RWPE2 (cell line): ENCODE results near the gene SFN.
"Not testable (repeated sequence)": the region's sequence is repeated elsewhere in the genome, so short reads cannot be mapped to it uniquely, and the experiment has no call there.

ENCODE experiments used
- ATAC-seq: fragments of 200-7000 bp; cut with Tn5 transposase; 3 replicates; pipeline ENCODE4 v1.9.1; 2021; ENCODE audit warnings: low read depth
- DNase-seq: peaks from one replicate; pipeline ENCODE4 v3.0.0-alpha.2; 2020; ENCODE audit warnings: low spot score
- H3K27ac ChIP-seq: fragments of 450-650 bp; 2 replicates; pipeline ENCODE4 v1.5.1; 2017; ENCODE audit warnings: mild to moderate bottlenecking; ENCODE audit not compliant: poor library complexity, severe bottlenecking
- H3K27me3 ChIP-seq: fragments of 250-450 bp; sonication (Bioruptor Pico); 2 replicates; pipeline ENCODE4 v1.5.1; 2021; ENCODE audit warnings: mild to moderate bottlenecking, moderate library complexity; ENCODE audit not compliant: insufficient read depth, poor library complexity, severe bottlenecking
- H3K36me3 ChIP-seq: fragments of 250-450 bp; sonication (Bioruptor Pico); 2 replicates; pipeline ENCODE4 v1.5.1; 2020; ENCODE audit warnings: low read depth, mild to moderate bottlenecking, moderate library complexity
- H3K4me1 ChIP-seq: fragments of 250-450 bp; sonication (Bioruptor Pico); 2 replicates; pipeline ENCODE4 v1.5.1; 2021; ENCODE audit warnings: mild to moderate bottlenecking, moderate library complexity; ENCODE audit not compliant: insufficient read depth, poor library complexity, severe bottlenecking
- H3K4me3 ChIP-seq: fragments of 250-450 bp; sonication (Bioruptor Pico); 2 replicates; pipeline ENCODE4 v1.5.1; 2021; ENCODE audit warnings: mild to moderate bottlenecking, moderate library complexity; ENCODE audit not compliant: severe bottlenecking
- H3K9me3 ChIP-seq: fragments of 250-450 bp; sonication (Bioruptor Pico); 2 replicates; pipeline ENCODE4 v1.5.1; 2021; ENCODE audit warnings: mild to moderate bottlenecking, moderate library complexity; ENCODE audit not compliant: severe bottlenecking
- TF ChIP-seq, protein P1 (sequence below): fragments of 450-650 bp; IDR thresholded peaks from one replicate; pipeline ENCODE4 v1.5.1; 2017; ENCODE audit warnings: mild to moderate bottlenecking, moderate library complexity; ENCODE audit not compliant: poor library complexity, severe bottlenecking

Gene SFN

DNA sequence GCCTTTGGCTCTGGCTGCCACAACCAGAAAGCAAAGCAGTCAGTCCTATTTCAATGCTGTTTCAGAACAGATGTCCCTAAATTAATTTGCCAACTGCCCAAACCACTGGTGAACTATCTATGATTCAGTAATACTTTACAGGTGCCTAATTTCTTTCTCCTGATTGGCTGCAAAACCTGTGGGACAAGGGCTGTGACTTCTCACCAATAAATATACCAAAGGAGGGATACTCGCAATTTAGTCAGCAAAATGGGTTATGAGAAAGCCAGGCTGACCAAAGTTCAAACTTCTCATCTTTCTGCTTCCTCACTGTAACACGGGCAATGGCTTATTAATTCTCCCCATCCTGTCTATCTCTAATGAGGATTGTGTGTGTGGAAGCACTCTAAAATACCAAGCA, 14.4 kb downstream of the SFN start:
- ATAC-seq (no peak), DNase-seq (no peak)
- Histone ChIP-seq H3K4me3 (no peak overlapping the region), H3K4me1 (peaks cover 13% of the 10 kb centered on the region), H3K36me3 (peaks cover 52% of the 10 kb centered on the region), H3K27me3 (no peaks in the 10 kb centered on the region), H3K9me3 (no peaks in the 10 kb centered on the region), H3K27ac (peak overlapping the region; percentile 30)
- TF ChIP-seq, protein P1, sequence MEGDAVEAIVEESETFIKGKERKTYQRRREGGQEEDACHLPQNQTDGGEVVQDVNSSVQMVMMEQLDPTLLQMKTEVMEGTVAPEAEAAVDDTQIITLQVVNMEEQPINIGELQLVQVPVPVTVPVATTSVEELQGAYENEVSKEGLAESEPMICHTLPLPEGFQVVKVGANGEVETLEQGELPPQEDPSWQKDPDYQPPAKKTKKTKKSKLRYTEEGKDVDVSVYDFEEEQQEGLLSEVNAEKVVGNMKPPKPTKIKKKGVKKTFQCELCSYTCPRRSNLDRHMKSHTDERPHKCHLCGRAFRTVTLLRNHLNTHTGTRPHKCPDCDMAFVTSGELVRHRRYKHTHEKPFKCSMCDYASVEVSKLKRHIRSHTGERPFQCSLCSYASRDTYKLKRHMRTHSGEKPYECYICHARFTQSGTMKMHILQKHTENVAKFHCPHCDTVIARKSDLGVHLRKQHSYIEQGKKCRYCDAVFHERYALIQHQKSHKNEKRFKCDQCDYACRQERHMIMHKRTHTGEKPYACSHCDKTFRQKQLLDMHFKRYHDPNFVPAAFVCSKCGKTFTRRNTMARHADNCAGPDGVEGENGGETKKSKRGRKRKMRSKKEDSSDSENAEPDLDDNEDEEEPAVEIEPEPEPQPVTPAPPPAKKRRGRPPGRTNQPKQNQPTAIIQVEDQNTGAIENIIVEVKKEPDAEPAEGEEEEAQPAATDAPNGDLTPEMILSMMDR = no peak

DNA sequence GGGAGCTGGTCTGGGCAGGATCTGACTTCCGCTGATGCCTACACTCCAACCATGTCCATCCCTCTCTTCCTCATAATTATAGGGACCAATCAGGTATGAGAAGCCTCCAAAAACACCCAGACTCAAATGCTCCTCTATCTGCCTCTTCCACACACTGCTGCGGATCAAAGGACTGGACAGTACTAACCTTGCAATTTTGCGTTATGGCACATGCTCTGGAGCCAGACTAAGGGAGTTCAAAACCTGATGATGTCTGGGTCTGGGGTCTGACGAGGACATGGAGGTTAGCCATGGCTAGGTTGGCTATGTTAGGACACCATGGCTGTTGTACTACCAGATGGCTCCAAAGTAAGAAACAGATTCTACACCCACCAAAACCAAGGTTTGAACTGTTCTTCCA, 16.8 kb downstream of the SFN start:
- ATAC-seq = no peak
- peaks cover 8% of the 10 kb centered on the region for H3K4me1 ChIP-seq
- DNase-seq = no peak
- H3K36me3 ChIP-seq = peaks cover 73% of the 10 kb centered on the region
- H3K4me3 ChIP-seq = no peak overlapping the region
- no peaks in the 10 kb centered on the region for H3K27me3 ChIP-seq
- H3K9me3 ChIP-seq = no peaks in the 10 kb centered on the region
- H3K27ac ChIP-seq = no peak overlapping the region
- TF ChIP-seq, protein P1 = no peak

DNA sequence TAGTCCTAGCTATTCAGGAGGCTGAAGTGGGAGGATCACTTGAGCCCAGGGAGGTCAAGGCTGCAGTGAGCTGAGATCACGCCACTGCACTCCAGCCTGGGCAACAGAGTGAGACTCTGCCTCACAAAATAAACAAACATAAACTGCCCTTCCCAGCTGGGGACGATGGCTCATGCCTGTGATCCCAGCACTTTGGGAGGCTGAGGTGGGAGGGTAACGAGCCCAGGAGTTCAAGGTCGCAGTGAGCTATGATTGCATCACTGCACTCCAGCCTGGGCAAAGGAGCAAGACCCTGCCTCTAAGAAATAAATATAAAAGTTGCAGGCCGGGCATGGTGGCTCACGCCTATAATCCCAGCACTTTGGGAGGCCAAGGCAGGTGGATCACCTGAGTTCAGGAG, 18.7 kb downstream of the SFN start:
- H3K9me3 ChIP-seq, DNase-seq, H3K4me1 ChIP-seq, H3K27me3 ChIP-seq, H3K27ac ChIP-seq, H3K4me3 ChIP-seq, ATAC-seq: not testable (repeated sequence)
- peaks cover 83% of the 10 kb centered on the region for H3K36me3 ChIP-seq

DNA sequence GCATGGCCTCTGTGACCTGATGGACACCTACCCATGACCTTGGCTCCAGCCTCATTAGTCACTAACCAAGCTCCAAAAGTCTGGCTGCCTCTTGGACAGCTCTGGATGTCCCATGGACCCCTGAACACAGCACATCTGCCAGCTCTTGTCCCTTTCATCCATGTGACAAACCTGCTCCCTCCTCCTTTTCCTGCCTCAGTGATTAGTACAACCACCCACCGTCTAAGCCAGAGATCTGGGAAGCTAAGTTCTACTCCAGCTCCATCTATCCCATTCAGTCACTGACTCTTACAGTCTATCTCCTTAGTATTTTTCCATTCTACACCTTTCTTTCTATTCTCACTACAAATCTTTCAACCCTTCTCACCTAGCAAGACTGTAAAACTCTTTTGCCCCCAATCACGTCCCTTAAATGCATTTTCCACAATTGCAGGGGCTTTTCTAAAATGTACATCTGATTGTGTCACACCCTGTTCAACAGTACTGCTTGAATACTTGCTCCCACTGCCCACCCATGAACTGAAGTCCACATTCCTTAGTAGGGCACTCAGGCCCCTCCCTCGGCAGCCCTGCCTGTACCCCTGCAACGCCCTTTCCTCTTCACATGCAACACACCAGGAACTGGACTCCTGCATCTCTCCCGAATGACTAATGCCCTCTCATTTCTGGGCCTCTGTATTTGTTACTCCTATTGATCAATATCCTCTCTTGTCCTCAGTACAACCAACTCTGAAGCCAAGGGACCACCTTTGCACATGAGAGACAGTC, 19.9 kb downstream of the SFN start:
- TF ChIP-seq, protein P1 = no peak
- ATAC-seq (no peak), DNase-seq (no peak)
- Histone ChIP-seq H3K4me3 (no peak overlapping the region), H3K36me3 (peaks cover 85% of the 10 kb centered on the region), H3K27ac (no peak overlapping the region), H3K9me3 (no peaks in the 10 kb centered on the region), H3K27me3 (no peaks in the 10 kb centered on the region), H3K4me1 (peaks cover under 1% of the 10 kb centered on the region)

DNA sequence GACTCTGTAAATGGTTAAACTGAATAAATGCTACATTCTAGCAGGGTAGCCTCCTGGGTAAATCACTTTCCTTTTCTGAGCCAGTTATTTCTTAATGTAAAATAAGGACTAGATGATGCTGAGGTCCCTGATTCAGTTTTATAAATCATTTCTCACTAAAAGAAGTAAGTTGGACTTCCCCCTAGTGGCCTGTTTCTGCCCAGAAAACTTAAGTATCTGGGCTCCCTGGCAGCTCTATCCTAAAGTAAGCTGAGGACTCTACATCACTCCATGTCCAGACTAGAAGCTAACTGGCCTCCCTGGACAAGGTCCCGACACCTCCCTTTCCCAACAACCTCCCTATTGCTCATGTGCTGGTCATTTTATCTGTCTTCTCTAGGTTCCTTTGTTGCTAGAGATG, 24.2 kb downstream of the SFN start:
- ATAC-seq = peak; percentile 21; the same call in 1 of the 3 replicates
- Histone ChIP-seq H3K27ac (no peak overlapping the region), H3K36me3 (peaks cover 68% of the 10 kb centered on the region), H3K4me3 (no peak overlapping the region), H3K27me3 (no peaks in the 10 kb centered on the region), H3K9me3 (no peaks in the 10 kb centered on the region), H3K4me1 (no peaks in the 10 kb centered on the region)
- TF ChIP-seq, protein P1 = peak; percentile 62
- no peak for DNase-seq
